ENCODE data around the gene HSD11B1L.

HSD11B1L gene

GRCh38 chr19:5692723-5693194 lies 11.9 kb downstream of the HSD11B1L start:
- Histone ChIP-seq H3F3A (ENCODE audit: insufficient read depth) (peaks cover 40% of the 10 kb centered on the region), H3K4me2 (ENCODE audit: low read depth, low read length, poor library complexity, severe bottlenecking) (peak overlapping the region; percentile 77), H3K27me3 (ENCODE audit: low read length) (no peaks in the 10 kb centered on the region), H3K9me2 (replicated peaks; ENCODE audit: insufficient read depth, low read length) (no peaks in the 10 kb centered on the region), H3K9ac (ENCODE audit: low read length) (peak overlapping the region; percentile 95; the same call in 1 of the 2 replicates), H3K4me3 (ENCODE audit: insufficient read depth, low read length, poor library complexity, severe bottlenecking) (no peak overlapping the region), H4K20me1 (ENCODE audit: low read depth, low read length) (no peaks in the 10 kb centered on the region; the same call in 1 of the 2 replicates), H3K79me2 (ENCODE audit: insufficient read depth, low read length) (peaks cover 30% of the 10 kb centered on the region), H3K27ac (ENCODE audit: low read depth, low read length) (no peak overlapping the region), H2AFZ (ENCODE audit: low read depth, low read length, severe bottlenecking) (no peak overlapping the region), H3K9me3 (ENCODE audit: insufficient read depth, low read length) (no peaks in the 10 kb centered on the region), H3K36me3 (ENCODE audit: low read length) (no peaks in the 10 kb centered on the region; the same call in 1 of the 2 replicates)
- TF ChIP-seq EZH2phosphoT487 (conservative IDR thresholded peaks at IDR 0.05; ENCODE audit: low read length), result no peak
- TF ChIP-seq CTCF (IDR thresholded peaks at IDR 0.05; ENCODE audit: insufficient read depth, low read length, poor library complexity, severe bottlenecking), result no peak

- H3K27me3 ChIP-seq (ENCODE audit: low read length), result no peaks in the 10 kb centered on the region
- no peaks in the 10 kb centered on the region; the same call in 1 of the 2 replicates for H3K36me3 ChIP-seq (ENCODE audit: low read length)
- H3K9me2 ChIP-seq (replicated peaks; ENCODE audit: insufficient read depth, low read length), result no peaks in the 10 kb centered on the region
- no peak overlapping the region for H3K9ac ChIP-seq (ENCODE audit: low read length)
- H4K20me1 ChIP-seq (ENCODE audit: low read depth, low read length), result no peaks in the 10 kb centered on the region; the same call in 1 of the 2 replicates
- H3F3A ChIP-seq (ENCODE audit: insufficient read depth), result peaks cover 40% of the 10 kb centered on the region
- H3K79me2 ChIP-seq (ENCODE audit: insufficient read depth, low read length), result peaks cover 30% of the 10 kb centered on the region
- H3K4me3 ChIP-seq (ENCODE audit: insufficient read depth, low read length, poor library complexity, severe bottlenecking), result no peak overlapping the region
- H3K27ac ChIP-seq (ENCODE audit: low read depth, low read length), result no peak overlapping the region
- H2AFZ ChIP-seq (ENCODE audit: low read depth, low read length, severe bottlenecking), result no peak overlapping the region
- H3K4me2 ChIP-seq (ENCODE audit: low read depth, low read length, poor library complexity, severe bottlenecking), result no peak overlapping the region
- no peaks in the 10 kb centered on the region for H3K9me3 ChIP-seq (ENCODE audit: insufficient read depth, low read length)
- TF ChIP-seq EZH2phosphoT487 (conservative IDR thresholded peaks at IDR 0.05; ENCODE audit: low read length) (no peak), CTCF (IDR thresholded peaks at IDR 0.05; ENCODE audit: insufficient read depth, low read length, poor library complexity, severe bottlenecking) (no peak)
These were observed 12.7 kb downstream of the HSD11B1L start for GRCh38 chr19:5693195-5694166.

GRCh38 chr19:5694167-5694955 lies 13.5 kb downstream of the HSD11B1L start:
- no peaks in the 10 kb centered on the region for H3K27me3 ChIP-seq (ENCODE audit: low read length)
- no peak overlapping the region for H3K27ac ChIP-seq (ENCODE audit: low read depth, low read length)
- no peaks in the 10 kb centered on the region for H3K9me3 ChIP-seq (ENCODE audit: insufficient read depth, low read length)
- H3K4me2 ChIP-seq (ENCODE audit: low read depth, low read length, poor library complexity, severe bottlenecking), result no peak overlapping the region
- no peaks in the 10 kb centered on the region; the same call in 1 of the 2 replicates for H3K36me3 ChIP-seq (ENCODE audit: low read length)
- H3K79me2 ChIP-seq (ENCODE audit: insufficient read depth, low read length), result peaks cover 30% of the 10 kb centered on the region
- no peak overlapping the region for H2AFZ ChIP-seq (ENCODE audit: low read depth, low read length, severe bottlenecking)
- H3K9me2 ChIP-seq (replicated peaks; ENCODE audit: insufficient read depth, low read length), result no peaks in the 10 kb centered on the region
- no peaks in the 10 kb centered on the region; the same call in 1 of the 2 replicates for H4K20me1 ChIP-seq (ENCODE audit: low read depth, low read length)
- no peak overlapping the region for H3K4me3 ChIP-seq (ENCODE audit: insufficient read depth, low read length, poor library complexity, severe bottlenecking)
- H3F3A ChIP-seq (ENCODE audit: insufficient read depth), result peaks cover 42% of the 10 kb centered on the region
- TF ChIP-seq EZH2phosphoT487 (conservative IDR thresholded peaks at IDR 0.05; ENCODE audit: low read length) (no peak), CTCF (IDR thresholded peaks at IDR 0.05; ENCODE audit: insufficient read depth, low read length, poor library complexity, severe bottlenecking) (no peak)
- H3K9ac ChIP-seq (ENCODE audit: low read length), result no peak overlapping the region
